ENCODE results near the gene PLCB1.

GRCh38 chr20:8166730-8167129 lies 34.7 kb downstream of the PLCB1 start:
- TF ChIP-seq CTCF (IDR thresholded peaks at IDR 0.05; ENCODE audit: low read length): no peak
- TF ChIP-seq EZH2 (IDR thresholded peaks at IDR 0.05; ENCODE audit: borderline replicate concordance, low read length): no peak
